ENCODE measurements around the gene SERPINB1. TPM values are rescaled to one million over a fixed set of nuclear protein-coding genes. Genes with fewer than 3 reads are reported as not detected.
A peak's percentile ranks its signal among the peaks of the same experiment; 100 is the strongest.

SERPINB1 gene
- total RNA-seq, 4 donors from 2014 or later = 24.8 to 79.0 (median 45.4) TPM

DNA sequence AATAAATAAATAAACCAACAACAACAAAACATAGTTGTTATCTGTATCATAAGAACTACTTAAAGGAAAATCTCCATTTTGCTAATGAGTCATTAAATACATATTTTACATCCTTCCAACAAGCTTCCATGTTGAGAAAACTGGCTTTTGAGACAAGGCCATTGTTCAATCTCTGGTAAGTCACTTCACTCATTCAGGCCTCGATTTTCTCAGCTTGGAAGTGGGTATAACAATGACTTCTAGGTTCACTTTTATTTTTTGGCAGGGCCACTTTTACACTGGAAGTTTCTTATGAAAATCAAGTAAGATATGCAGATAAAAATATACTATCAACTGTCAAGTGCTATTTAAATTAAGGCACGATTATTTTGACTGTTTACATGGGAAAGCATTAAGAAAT is 46.5 kb downstream of the SERPINB1 start:
- WGBS, 2 donors (ENCODE audit: low coverage in 1 of 2) = 86 to 88% methylated on average over 2 of the region's 2 CpGs
- no peaks in the 10 kb centered on the region for H3K9me3 ChIP-seq
- TF ChIP-seq EP300 (IDR thresholded peaks at IDR 0.05) (no peak), POLR2A (IDR thresholded peaks at IDR 0.05) (no peak)
- H3K4me1 ChIP-seq = peaks cover 0 to 60% (median 9%) of the 10 kb centered on the region in 3 donors
- ATAC-seq = no peak
- no peak overlapping the region for H3K4me3 ChIP-seq
- H3K27me3 ChIP-seq = no peaks in the 10 kb centered on the region
- H3K27ac ChIP-seq = no peak overlapping the region
- H3K36me3 ChIP-seq = no peaks in the 10 kb centered on the region

DNA sequence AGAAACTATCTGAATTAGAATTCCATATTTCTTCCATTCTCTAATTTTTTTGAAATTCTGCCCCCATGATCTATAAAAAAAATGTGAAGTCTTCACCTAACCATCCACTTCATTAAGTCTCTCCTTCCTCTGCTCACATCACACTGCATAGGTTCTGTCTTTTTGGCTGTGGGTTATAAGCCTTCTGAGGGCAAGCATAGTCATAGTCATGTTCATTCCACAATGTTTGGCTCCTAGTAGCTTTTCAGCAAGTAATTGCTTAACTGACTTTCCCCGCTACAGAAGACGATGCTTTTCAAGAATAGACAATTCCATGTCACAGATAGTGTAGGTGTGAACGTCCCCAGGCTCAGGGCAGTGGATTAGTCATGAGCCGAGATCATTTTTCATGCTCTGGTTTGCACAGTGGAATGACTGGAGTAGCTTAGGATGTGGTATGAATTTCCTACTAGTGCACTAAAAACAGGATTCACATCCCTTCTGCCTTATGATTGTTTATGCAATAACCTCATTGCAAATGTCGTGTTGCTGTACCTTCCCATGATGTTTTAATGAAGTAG is 47.4 kb downstream of the SERPINB1 start:
- Histone ChIP-seq H3K9me3 (no peaks in the 10 kb centered on the region), H3K36me3 (no peaks in the 10 kb centered on the region), H3K27ac (no peak overlapping the region), H3K4me3 (no peak overlapping the region), H3K27me3 (no peaks in the 10 kb centered on the region), H3K4me1 (peaks cover 0 to 69% (median 9%) of the 10 kb centered on the region in 3 donors)
- TF ChIP-seq, protein P1, sequence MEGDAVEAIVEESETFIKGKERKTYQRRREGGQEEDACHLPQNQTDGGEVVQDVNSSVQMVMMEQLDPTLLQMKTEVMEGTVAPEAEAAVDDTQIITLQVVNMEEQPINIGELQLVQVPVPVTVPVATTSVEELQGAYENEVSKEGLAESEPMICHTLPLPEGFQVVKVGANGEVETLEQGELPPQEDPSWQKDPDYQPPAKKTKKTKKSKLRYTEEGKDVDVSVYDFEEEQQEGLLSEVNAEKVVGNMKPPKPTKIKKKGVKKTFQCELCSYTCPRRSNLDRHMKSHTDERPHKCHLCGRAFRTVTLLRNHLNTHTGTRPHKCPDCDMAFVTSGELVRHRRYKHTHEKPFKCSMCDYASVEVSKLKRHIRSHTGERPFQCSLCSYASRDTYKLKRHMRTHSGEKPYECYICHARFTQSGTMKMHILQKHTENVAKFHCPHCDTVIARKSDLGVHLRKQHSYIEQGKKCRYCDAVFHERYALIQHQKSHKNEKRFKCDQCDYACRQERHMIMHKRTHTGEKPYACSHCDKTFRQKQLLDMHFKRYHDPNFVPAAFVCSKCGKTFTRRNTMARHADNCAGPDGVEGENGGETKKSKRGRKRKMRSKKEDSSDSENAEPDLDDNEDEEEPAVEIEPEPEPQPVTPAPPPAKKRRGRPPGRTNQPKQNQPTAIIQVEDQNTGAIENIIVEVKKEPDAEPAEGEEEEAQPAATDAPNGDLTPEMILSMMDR (IDR thresholded peaks at IDR 0.05) = no peak
- TF ChIP-seq EP300 (IDR thresholded peaks at IDR 0.05) (no peak), POLR2AphosphoS5 (IDR thresholded peaks at IDR 0.05) (no peak), POLR2A (IDR thresholded peaks at IDR 0.05) (no peak)
- 83 to 86% methylated on average over 5 of the region's 5 CpGs for WGBS, 2 donors (ENCODE audit: low coverage in 1 of 2)
- ATAC-seq = no peak

DNA sequence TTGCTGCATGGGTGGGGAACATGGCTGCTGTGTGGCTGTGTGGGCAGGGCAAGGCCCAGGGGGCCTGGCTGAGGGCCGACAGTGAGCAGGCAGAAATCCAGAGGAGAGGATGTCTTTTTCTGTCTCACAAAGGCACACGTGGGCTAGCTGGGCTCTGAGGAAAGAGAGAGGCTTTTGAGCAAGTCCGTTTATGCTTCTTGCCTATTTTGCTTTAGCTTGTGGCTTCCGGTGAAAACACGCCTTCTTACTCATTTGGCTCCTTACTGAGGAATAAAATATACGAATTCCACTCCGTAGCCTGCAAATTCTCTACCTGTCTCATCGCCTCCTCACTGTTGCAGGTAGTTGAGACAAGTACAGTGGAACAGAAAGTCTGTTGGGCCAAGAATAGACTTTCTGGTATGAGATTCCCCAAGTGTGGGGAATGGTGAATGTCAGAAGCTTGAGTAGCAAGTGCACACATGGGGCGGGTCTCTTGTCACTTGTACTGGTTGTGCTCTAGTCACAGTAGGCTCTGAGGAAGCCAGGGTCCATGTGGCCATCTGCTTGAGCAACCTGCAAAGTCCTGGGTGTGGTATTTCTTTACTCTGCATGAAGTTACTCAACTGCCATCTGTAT is 48.0 kb downstream of the SERPINB1 start:
- no peak for ATAC-seq
- peak overlapping the region in 3 of 4 donors; percentile 22 to 81 (median 54) for H3K27ac ChIP-seq
- no peak for TF ChIP-seq EP300 (IDR thresholded peaks at IDR 0.05)
- TF ChIP-seq, protein P1 (IDR thresholded peaks at IDR 0.05) = no peak
- no peak for TF ChIP-seq POLR2AphosphoS5 (IDR thresholded peaks at IDR 0.05)
- TF ChIP-seq POLR2A (IDR thresholded peaks at IDR 0.05) = no peak
- H3K27me3 ChIP-seq = no peaks in the 10 kb centered on the region
- peaks cover 0 to 71% (median 9%) of the 10 kb centered on the region in 3 donors for H3K4me1 ChIP-seq
- no peaks in the 10 kb centered on the region for H3K36me3 ChIP-seq
- no peaks in the 10 kb centered on the region for H3K9me3 ChIP-seq
- H3K4me3 ChIP-seq = no peak overlapping the region
- WGBS, 2 donors (ENCODE audit: low coverage in 1 of 2) = 52 to 55% methylated on average over 5 to 7 of the region's 9 CpGs

DNA sequence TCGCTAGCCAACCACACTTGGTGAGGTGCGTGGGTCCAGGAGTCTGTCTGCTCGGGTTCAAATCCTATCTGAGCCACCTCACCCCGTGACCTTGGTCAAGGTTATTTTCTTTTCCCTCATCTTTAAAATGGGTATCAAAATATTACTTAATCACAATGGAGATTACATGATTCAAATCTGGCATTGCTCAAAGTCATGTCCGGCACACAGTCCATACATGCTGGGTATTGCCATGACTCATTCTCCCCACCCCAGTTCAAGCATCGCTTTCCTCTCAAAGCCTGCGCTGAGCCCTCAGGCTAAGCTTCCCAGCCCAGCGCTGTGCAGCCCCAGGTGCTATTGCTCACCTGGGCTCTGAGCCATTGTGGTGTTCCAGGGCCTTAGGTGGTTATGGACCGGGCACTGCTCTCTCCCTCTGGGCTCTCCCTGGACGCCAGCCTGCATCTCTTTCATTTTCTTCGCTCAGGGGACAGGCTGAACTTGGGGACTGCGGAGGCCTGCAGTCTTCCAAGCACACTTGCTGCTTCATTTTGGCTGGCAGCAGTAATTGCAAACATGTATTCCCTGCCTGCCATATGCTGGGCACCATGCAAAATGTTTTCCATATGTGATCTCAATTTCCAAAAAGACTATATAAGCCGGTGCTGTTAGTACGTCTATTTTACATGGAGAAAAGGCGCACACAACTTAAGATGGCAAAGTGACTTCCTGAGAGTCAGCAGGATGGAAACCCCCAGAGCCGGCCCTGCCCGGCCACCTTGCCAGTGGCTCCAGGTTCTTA is 49.1 kb downstream of the SERPINB1 start:
- ATAC-seq = no peak

DNA sequence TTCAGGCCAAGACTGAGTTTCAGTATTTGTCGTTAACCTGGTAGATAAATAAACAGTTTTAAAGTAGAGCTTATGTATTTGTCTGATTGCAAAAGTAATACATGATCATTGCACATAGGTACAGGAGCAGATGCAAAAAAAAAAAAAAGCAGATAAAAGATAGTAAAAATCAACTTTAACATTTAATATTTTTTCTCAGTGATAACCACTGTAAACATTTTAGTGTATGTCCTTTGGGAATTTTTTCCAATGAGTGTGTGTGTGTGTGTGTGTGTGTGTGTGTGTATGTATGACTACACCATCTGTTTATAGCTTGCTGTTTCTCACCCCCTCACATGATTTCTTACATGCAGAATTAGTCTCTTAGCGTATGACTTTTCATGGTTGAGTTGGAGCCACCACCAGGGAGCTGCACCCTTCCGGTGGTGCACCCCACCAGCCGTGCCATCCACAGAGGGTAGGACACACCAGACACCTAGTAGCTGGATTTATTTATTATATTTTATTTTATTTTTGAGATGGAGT is 50.2 kb downstream of the SERPINB1 start:
- H3K4me3 ChIP-seq = no peak overlapping the region
- H3K9me3 ChIP-seq = no peaks in the 10 kb centered on the region
- H3K4me1 ChIP-seq = peaks cover 0 to 52% (median 9%) of the 10 kb centered on the region in 3 donors
- WGBS, 2 donors (ENCODE audit: low coverage in 1 of 2) = 44 to 58% methylated on average over 2 to 4 of the region's 4 CpGs
- TF ChIP-seq POLR2AphosphoS5 (IDR thresholded peaks at IDR 0.05) (no peak), POLR2A (IDR thresholded peaks at IDR 0.05) (no peak), EP300 (IDR thresholded peaks at IDR 0.05) (no peak)
- TF ChIP-seq, protein P1 (IDR thresholded peaks at IDR 0.05) = no peak
- H3K27ac ChIP-seq = peak overlapping the region in 3 of 4 donors; percentile 73 to 81 (median 80)
- no peak for ATAC-seq
- peaks cover 0 to 13% of the 10 kb centered on the region in 2 donors for H3K36me3 ChIP-seq
- H3K27me3 ChIP-seq = no peaks in the 10 kb centered on the region

More for the DNA sequence above, 49.1 kb downstream of the SERPINB1 start:
- TF ChIP-seq, protein P1 (IDR thresholded peaks at IDR 0.05) = no peak
- TF ChIP-seq POLR2AphosphoS5 (IDR thresholded peaks at IDR 0.05) (no peak), POLR2A (IDR thresholded peaks at IDR 0.05) (no peak)
- H3K27me3 ChIP-seq = no peaks in the 10 kb centered on the region
- peaks cover 0 to 60% (median 9%) of the 10 kb centered on the region in 3 donors for H3K4me1 ChIP-seq
- no peaks in the 10 kb centered on the region for H3K9me3 ChIP-seq
- H3K4me3 ChIP-seq = no peak overlapping the region
- 91 to 94% methylated on average over 5 to 10 of the region's 17 CpGs for WGBS, 2 donors (ENCODE audit: low coverage in 1 of 2)
- H3K27ac ChIP-seq = peak overlapping the region in 3 of 4 donors; percentile 56 to 81 (median 80)
- peaks cover 0 to 3% of the 10 kb centered on the region in 2 donors for H3K36me3 ChIP-seq

Data from gastroesophageal sphincter (tissue), 4 donors.